Right lobe of liver (tissue), 4 donors: ENCODE measurements around the gene VAMP8.

ENCODE experiments used
- POLR2A ChIP-seq: fragments of 450-650 bp; IDR thresholded peaks from one replicate; pipeline ENCODE4 v1.6.1; 2017; ENCODE audit warnings: antibody characterized with exemption, mild to moderate bottlenecking
- TF ChIP-seq, protein P1 (sequence below), 4 donors: fragments of 200-600 bp in 3 of 4; fragments of 450-650 bp in 1 of 4; IDR thresholded peaks; one replicate each; pipeline versions ENCODE4 v1.5.1 to v1.8.0; 2016 to 2022; ENCODE audit warnings: antibody characterized with exemption in 4 of 4, mild to moderate bottlenecking in 2 of 4
- donor health status: DM: no; HTN: no; CAD: no.
- donor health status: DM: no; HTN: no; CAD: no.
- donor health status: DM: no; HTN: yes; CAD: no.

DNA sequence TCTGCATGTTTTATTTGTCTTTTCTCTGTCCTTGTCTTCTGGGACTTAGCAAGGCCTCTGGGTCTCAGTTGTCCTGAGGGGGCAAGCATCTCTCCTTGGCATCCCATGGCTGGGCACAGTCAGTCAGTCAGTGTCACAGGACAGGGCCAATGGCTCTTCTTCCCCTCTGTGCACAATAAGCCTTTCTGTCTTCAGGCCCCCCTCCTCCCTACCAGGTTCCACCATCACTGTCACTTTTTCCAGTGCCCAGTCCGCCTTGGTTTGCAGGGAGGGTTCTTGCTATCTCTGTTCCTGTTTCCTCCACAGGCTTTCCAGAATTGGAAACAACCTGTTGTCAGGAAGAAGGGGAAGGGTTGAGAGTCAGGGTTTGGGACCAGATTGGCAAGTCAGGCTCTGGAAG, 5.1 kb downstream of the VAMP8 start:
- no peak for TF ChIP-seq POLR2A
- TF ChIP-seq, protein P1, sequence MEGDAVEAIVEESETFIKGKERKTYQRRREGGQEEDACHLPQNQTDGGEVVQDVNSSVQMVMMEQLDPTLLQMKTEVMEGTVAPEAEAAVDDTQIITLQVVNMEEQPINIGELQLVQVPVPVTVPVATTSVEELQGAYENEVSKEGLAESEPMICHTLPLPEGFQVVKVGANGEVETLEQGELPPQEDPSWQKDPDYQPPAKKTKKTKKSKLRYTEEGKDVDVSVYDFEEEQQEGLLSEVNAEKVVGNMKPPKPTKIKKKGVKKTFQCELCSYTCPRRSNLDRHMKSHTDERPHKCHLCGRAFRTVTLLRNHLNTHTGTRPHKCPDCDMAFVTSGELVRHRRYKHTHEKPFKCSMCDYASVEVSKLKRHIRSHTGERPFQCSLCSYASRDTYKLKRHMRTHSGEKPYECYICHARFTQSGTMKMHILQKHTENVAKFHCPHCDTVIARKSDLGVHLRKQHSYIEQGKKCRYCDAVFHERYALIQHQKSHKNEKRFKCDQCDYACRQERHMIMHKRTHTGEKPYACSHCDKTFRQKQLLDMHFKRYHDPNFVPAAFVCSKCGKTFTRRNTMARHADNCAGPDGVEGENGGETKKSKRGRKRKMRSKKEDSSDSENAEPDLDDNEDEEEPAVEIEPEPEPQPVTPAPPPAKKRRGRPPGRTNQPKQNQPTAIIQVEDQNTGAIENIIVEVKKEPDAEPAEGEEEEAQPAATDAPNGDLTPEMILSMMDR (IDR thresholded peaks at IDR 0.05), result no peak
